Retina (tissue), 1 donor: ENCODE measurements around the gene RBP3.

ENCODE experiments used
- DNase-seq: peaks from one replicate; pipeline ENCODE4 v3.0.0-alpha.2; 2016

Gene RBP3

DNA sequence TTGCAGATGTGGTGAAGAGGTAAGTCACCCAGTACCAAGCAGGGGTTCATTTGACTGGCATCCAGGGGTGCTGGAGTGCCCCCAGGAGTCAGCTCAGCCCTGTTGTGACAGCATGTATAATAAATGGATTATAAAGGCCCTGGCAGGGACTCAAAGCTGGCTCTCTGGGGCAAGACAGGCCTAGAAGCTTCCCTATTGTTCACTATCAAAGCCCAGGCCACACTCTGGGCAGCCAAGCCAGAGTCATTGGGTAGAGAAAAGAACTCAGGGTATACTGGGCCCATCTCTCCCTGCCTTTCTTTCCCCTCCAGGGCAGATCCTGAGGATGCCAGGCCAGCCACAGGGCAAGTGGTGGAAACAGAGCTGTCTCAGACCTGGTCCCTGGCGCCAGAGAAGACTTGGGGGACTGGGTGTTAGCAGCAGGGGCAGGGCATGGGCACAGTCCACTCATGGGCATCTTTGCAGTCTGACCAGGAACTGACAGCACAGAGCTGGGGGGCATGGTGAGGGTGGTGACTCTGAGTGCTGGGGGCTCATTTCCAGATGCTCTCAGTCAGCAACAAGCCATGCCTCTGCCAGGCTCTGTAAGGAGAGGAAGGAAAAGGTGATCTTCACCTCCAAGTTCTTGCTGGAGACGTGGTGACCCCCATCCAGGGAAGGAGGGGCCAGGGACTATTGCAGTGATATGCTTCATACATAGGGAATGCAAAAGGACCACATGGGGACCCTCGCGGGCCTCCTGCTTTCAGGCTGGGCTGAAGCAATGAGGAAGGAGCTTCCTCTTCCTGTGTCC is 11.7 kb downstream of the RBP3 start:
- DNase-seq, result no peak

GRCh38 chr10:47360419-47361040 is 12.4 kb downstream of the RBP3 start:
- DNase-seq, result no peak

DNA sequence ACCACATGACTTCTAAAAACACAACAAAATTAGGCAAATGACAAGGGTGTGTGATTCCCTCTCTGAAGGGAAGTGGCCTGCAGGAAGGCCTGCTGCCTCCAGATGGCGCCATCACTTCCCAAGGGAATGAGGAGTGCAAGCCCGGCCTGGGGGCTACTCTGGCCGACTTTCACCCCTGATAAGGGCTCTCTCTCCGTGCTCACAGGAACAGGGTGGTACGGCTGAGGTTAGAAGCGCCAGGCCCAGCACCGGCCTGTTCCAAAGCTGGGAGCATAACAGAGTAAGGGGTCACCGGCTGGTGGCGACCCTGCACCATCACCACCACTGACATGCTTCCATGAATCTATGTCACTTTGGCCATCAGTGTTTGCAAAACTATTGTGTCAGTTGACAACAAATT is 13.1 kb downstream of the RBP3 start:
- peak; percentile 66 for DNase-seq

DNA sequence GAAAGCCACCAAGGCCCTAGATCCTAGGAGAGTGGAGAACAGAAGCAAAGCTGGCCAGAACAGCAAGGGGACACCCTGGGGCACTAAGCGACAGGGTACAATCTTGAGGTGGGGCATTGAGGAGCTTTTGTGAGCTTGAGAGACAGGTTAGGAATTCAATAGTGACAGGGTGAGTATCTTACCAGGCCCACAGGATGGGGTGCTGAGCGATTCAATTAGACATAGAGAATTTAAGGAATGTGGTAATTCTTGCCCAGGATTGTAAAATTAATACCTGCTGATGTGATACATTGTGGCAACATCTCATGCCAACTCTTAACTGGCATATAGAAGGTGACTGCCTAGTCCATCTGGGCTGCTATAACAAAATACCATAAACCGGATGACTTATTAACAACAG is 14.0 kb downstream of the RBP3 start:
- DNase-seq, result no peak

DNA sequence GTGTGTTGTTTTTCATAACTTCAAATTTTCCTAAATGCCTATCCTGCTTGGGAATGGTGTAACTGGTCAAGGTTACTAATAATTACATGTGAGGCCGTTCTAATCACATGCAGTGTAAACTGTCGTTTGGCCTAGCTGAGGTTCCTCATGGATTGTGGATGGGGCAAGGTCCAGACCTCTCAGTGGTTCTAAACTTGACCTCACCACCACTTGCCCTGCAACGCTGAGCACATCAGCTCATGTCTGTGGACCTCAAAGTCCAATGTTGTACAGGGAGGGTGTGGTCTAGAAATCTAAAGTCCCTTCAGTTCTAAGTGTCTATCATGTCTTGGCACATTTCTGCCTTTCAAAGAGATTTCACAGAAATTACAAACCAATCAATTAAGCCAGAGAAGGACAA is 15.6 kb downstream of the RBP3 start:
- no peak for DNase-seq

DNA sequence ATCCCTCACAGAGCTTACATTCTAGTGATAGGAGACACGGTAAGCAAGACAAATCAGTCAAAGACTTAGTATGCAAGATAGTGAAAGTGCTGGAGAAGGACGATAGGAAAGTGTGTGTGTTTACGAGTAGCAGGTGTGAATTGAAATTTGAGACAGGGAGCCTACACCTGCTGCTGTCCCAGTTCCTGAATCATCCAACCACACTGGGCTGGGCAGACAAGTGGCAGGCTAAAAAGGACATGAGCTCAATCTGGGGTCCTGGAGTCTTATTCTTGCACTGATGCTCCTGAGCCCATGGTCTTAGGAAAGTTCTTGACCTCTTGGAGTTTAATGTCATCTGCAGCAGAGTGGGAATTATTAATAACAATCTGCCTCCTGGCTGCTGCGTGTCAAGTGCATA is 16.2 kb downstream of the RBP3 start:
- no peak for DNase-seq

DNA sequence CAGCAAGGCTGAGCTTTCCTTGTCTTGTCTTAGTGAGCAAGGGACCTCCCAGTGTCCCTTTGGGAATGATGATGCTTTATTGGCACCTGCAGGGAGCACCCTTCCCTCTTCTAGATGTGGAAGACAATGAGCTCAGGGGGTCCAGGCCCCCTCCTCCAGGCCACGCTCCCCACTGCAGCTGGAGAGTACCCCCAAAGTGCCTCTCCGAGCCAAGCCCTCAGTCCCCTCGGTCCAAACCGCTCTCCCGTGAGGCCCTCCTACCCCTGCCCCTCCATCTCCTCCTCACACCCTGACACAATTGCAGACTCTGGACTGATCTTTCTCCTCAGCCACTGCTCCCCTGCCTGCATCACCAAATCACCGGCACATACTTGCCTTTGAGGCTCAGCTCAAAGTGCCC is 16.7 kb downstream of the RBP3 start:
- DNase-seq, result no peak

GRCh38 chr10:47365431-47366180 is 17.4 kb downstream of the RBP3 start:
- no peak for DNase-seq

- no peak for DNase-seq
Observed at GRCh38 chr10:47366181-47366631, 18.0 kb downstream of the RBP3 start.

DNA sequence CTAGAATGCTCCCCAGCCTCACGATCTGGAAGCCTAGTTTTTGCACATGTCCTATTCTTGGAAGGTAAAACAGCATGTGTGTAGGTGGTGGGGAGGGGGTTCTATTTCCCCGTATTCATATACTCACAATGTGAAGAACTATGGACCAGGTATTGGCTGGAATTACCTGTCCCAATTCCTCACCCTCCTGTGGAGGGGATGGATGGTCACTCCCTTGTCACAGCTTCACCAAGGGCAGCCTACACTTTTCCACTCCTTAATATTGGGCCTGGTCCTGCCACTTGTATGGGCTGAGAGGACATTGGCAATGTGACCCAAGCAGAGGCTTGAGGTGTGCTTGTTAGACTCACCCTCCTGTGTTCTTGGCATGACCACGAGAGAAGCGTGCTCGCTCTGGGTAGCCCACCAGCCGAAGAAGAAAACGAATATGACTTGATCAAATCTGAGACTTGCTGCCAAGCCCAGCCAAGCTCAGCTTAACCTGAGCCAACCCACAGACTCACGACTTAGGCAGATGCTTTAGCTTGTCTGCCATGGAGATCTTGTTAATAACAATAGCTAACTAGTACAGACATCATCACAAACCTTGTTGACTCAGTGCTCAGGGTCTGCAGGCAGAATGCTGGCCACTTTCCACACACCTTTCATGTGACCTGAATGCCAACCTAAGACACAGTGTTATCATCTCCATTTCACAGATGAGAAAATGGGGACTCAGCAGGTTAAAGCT is 18.7 kb downstream of the RBP3 start:
- DNase-seq, result no peak

DNA sequence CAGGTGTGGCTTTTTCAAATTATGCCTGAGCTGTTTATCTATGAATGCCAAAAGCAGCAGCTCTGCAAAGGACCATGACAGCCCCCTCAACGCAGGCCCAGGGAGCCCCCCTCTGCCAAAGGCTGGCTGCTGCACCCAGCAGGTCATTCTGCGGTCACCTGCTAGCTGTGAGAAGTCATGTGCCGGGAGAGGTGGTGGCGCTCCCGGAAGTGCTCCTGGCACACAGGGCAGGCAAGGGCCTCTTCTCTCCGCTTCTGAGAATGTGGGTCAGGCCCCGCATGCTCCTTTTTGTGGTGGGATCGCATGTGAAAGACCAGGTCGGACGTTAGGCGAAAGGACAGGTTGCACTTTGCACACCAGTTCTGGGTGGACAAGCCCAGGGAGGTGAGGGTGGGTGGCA is 19.5 kb downstream of the RBP3 start:
- DNase-seq, result no peak

DNA sequence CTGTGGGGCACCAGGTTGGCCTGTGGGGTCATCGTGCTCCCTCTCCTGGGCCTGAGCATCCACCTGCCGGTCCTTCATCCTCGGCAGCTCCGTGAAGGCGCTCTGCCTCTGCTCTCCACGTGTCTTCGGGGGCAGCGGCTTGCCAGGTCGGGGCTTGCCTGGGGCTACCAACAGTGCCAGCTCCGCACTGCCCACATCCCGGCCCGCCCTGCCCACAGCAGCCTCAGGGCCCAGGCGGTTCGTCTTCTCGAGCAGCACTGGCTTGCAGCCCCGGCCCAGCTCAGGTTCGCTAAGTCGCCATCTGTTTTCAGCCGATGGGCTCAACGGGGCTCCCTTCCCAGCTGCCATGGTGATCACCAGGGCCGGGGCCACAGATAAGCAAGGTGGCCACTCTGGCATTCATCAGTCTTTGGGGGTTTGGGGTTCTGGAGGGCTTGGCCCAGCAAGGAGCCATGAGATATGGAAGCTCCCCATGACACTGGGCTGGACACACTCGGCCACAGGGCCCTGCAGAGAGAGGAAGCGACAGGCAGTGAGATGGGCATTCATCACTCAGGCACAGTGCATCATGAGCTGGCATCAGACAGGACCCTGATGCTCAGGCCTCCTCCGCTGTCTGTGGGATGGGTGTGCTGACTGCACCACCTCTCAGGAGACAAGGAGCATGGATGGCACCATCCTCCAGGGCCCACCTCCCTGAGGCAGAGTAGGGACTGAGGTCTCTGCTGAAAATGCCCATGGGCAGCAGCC is 20.4 kb downstream of the RBP3 start:
- no peak for DNase-seq

DNA sequence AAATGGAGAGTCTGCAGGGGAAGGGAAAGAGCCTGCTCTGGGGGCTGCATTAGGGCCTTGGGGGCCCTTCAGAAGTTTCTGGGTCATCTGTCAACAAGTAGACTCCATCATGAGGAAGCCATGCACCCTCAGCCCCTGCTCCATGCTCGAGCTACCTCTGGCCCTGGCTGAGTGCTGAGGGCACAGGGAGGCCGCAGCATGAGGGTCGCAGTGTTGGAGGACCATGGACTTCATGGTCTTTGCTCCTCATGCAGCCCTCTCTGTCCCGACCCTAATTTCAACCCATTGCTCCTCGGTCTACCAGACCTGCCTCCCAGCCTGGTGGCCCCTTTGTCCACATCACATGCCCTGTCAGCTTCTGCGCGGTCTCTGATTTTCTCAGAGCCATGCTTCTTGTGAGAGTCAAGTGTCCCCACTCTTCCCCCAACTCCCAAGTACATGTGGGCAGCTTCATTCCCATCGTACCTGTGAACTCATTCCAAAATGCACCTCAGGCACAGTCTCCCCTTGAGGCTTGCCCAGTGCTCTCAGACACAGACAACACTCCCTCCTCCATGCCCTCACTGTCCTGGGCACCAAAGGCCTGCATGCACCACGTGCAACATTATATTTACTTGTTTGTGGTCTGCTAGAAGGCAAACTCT is 21.2 kb downstream of the RBP3 start:
- no peak for DNase-seq

DNA sequence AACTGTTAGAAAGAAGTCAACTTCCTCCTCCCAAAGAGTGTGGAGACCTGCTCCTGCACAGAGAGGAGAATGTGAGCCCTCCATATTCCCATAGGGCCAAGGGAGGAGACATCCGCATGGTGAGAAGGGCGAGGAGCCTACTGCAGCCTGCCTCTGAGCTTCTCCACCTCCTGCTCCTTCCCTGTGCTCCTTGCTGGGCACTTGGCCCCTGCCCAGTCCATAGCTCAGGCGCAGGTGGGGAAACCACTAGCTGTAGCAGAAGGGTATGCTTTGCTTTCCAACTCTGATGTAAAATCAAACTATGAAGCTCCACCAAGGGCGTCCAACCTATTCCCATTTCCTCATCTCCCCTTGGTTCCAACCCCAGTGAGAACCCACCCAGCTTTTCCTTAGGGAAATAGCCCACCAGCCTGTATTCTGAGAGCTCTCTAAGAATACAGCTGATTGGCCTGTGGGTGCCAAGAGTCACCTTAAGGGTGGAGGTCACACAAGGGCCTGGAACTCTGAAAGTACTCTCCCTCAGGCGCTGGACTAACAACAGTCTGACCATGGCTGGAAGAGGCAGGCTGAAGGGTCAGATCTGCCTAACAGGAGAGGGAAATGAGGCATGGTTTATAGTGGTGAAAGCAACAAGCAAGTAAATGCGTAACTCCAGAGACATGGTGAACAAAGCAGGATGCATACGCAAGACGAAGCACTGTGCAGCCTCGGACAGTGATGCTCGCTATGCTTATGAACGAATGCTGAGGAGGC is 22.0 kb downstream of the RBP3 start:
- no peak for DNase-seq

DNA sequence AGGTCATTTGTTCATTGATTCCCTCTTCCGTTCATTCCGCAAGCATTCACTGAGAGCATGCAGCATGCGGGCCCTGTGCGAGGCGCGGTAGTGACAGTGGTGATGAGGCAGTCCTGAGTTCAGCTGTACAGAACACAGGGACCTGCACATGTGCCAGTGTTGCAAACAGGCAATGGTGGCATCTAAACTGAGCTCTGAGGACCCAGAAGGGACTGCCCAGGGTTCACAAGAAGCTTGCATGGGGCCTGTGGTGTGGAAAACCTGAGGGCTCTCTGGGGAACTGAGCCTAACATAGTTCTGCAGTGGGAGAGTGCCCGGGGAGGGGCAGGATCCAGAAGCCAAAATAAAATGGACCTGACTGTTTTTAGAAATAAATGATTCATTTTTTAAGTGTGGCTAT is 22.7 kb downstream of the RBP3 start:
- no peak for DNase-seq

DNA sequence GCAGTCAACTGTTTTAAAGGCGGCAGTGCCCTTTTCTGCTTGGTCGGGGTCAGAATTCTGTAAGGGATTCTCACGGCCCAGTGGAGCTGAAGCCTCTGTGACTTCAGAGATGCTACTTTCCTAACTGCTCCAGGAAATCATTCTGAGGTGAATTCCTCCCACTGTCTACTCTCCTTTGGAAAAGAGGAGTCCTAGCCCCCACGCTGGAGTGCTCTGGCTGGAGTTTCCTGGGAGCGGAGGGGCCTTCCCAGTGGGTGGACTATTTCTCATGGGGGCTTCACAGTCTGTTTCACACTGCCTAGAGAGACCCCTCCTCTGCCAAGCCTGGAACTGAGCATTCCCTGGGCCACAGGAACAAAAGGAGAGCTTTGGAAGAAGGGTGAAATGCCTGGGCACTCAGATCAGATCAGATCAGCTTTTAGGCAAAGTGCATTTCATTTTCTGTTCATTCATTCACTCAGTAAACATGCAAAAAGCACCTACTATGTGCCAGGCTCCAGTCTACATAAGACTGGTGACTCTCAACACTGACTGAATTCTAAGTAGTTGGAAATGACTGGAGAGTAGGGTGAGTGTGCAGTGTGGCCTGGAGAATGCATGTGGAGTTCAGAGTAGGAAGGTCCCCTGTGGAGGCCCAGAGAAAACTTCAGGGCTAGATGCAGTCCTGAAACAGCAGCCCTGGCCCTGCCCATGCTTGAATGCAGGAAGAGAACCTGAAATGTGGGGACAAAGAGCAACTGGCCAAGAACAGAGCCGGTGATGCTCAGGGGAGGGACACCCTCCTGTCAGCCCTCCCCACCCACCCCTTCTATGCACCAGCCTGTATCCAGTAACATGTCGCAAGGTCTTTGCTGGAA is 23.7 kb downstream of the RBP3 start:
- DNase-seq, result no peak

- no peak for DNase-seq
Observed at GRCh38 chr10:47372726-47373125, 24.6 kb downstream of the RBP3 start.

DNA sequence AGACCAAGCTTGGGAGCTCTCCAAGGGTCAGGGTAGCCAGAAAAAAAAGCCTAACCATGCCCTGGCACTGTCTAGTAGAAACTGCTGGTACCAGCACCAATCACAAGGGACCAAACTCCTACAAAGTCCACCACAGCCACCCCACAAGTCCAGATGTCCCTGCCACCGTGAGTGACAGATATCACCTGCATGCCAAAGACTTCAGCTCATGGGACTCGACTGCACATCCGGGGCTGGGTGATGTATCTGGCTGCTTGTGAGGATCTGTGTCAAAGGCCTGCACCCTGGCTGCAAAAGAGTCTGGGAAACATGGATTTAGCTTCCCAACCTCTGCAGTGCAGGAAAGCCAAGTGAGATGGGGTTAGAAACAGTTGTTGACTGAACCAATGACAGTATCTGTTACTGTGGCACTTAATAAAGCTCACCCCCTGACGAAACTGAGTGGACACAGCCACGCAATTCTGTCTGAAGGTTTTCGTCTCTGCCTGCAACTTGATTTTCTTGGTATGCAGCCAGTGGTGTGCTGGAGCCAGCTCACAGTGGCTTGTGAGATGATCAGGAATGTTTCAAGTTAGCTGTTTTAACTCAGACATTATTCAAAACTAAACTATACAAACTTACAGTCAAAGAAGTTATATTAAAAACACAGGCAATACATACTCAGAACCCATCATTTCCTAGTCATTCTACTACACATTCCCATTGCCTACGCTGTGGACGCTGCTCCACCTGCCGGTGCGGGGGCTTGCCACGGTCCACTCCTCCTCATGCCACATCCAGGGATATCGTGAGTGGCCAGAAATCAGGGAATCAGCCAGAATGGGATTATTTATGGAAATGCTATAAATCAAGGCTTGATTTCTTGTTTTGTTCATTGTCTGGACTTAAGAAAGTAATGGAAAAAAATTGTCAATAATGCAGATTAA is 26.7 kb downstream of the RBP3 start:
- no peak for DNase-seq
